ENCODE data around the gene LAMA2. TPM values are rescaled to one million over a fixed set of nuclear protein-coding genes. Genes with fewer than 3 reads are reported as not detected.
"Not testable (repeated sequence)": the region's sequence is repeated elsewhere in the genome, so short reads cannot be mapped to it uniquely, and the experiment has no call there.

LAMA2 gene
- total and polyA plus RNA-seq, 2 experiments from 2014 or later: 11.1 to 57.5 TPM

DNA sequence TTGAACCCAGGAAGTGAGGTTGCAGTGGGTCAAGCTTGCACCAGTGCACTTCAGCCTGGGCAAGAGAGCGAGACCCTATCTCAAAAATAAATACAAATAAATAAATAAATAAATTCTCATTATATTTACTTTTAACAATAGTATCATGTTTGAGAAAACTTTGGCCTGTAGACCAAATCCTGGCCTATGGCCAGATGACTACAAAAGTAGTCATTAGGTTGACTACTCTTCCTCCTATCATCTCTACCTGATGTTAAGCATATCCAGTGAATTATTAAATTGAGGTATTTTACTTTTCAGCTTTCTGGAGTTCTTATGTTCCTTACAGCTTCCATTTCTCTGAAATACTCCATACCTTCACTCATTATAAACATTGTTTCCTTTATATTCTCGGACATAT is 280.6 kb downstream of the LAMA2 start:
- H3K27ac ChIP-seq: no peak overlapping the region
- no peaks in the 10 kb centered on the region for H3K36me3 ChIP-seq (replicated peaks; ENCODE audit: insufficient read depth, low read depth)
- H3K79me2 ChIP-seq: no peaks in the 10 kb centered on the region
- H3K4me2 ChIP-seq: no peak overlapping the region
- H3K4me1 ChIP-seq (ENCODE audit: insufficient read depth): no peaks in the 10 kb centered on the region
- H3K4me3 ChIP-seq: no peak overlapping the region
- H4K20me1 ChIP-seq (ENCODE audit: insufficient read depth, poor library complexity, severe bottlenecking): no peaks in the 10 kb centered on the region
- no peak for DNase-seq (ENCODE audit: low spot score)
- H2AFZ ChIP-seq: no peak overlapping the region
- no peaks in the 10 kb centered on the region for H3K9me3 ChIP-seq (ENCODE audit: low read depth)
- TF ChIP-seq EZH2phosphoT487 (IDR thresholded peaks at IDR 0.05; ENCODE audit: low read depth, severe bottlenecking, unreplicated experiment): no peak
- TF ChIP-seq, protein P1, sequence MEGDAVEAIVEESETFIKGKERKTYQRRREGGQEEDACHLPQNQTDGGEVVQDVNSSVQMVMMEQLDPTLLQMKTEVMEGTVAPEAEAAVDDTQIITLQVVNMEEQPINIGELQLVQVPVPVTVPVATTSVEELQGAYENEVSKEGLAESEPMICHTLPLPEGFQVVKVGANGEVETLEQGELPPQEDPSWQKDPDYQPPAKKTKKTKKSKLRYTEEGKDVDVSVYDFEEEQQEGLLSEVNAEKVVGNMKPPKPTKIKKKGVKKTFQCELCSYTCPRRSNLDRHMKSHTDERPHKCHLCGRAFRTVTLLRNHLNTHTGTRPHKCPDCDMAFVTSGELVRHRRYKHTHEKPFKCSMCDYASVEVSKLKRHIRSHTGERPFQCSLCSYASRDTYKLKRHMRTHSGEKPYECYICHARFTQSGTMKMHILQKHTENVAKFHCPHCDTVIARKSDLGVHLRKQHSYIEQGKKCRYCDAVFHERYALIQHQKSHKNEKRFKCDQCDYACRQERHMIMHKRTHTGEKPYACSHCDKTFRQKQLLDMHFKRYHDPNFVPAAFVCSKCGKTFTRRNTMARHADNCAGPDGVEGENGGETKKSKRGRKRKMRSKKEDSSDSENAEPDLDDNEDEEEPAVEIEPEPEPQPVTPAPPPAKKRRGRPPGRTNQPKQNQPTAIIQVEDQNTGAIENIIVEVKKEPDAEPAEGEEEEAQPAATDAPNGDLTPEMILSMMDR (IDR thresholded peaks at IDR 0.05; ENCODE audit: poor library complexity): no peak
- TF ChIP-seq EZH2 (IDR thresholded peaks at IDR 0.05; ENCODE audit: borderline replicate concordance): no peak
- H3K27me3 ChIP-seq: no peaks in the 10 kb centered on the region
- 95% methylated on average over 2 of the region's 2 CpGs for WGBS (ENCODE audit: low lambda C conversion rate, missing lambda C conversion rate)
- H3K9me2 ChIP-seq (replicated peaks; ENCODE audit: insufficient read depth): no peaks in the 10 kb centered on the region

DNA sequence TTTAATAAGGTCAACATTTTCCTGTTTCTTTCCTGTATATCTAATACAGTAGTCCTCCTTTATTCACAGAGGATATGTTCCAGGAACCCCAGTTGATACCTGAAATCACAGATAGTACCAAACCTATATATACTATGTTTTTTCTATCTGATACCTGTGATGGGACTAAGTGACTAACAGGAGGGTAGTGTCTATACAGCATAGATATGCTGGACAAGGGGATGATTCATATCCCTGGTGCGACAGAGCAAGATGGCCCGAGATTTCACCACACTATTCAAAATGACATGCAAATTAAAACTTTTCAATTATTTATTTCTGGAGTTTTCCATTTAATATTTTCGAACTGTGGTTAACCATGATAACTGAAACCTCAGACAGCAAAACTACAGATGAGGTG is 281.1 kb downstream of the LAMA2 start:
- no peaks in the 10 kb centered on the region for H3K79me2 ChIP-seq
- no peak overlapping the region for H3K27ac ChIP-seq
- no peak overlapping the region for H3K4me3 ChIP-seq
- no peaks in the 10 kb centered on the region for H4K20me1 ChIP-seq (ENCODE audit: insufficient read depth, poor library complexity, severe bottlenecking)
- H3K9me2 ChIP-seq (replicated peaks; ENCODE audit: insufficient read depth): no peaks in the 10 kb centered on the region
- no peaks in the 10 kb centered on the region for H3K27me3 ChIP-seq
- H3K36me3 ChIP-seq (replicated peaks; ENCODE audit: insufficient read depth, low read depth): no peaks in the 10 kb centered on the region
- TF ChIP-seq EZH2 (IDR thresholded peaks at IDR 0.05; ENCODE audit: borderline replicate concordance) (no peak), EZH2phosphoT487 (IDR thresholded peaks at IDR 0.05; ENCODE audit: low read depth, severe bottlenecking, unreplicated experiment) (no peak)
- TF ChIP-seq, protein P1 (IDR thresholded peaks at IDR 0.05; ENCODE audit: poor library complexity): no peak
- no peaks in the 10 kb centered on the region for H3K4me1 ChIP-seq (ENCODE audit: insufficient read depth)
- no peaks in the 10 kb centered on the region for H3K9me3 ChIP-seq (ENCODE audit: low read depth)
- 95% methylated on average over 3 of the region's 3 CpGs for WGBS (ENCODE audit: low lambda C conversion rate, missing lambda C conversion rate)
- no peak overlapping the region for H2AFZ ChIP-seq
- DNase-seq (ENCODE audit: low spot score): no peak
- H3K4me2 ChIP-seq: no peak overlapping the region

DNA sequence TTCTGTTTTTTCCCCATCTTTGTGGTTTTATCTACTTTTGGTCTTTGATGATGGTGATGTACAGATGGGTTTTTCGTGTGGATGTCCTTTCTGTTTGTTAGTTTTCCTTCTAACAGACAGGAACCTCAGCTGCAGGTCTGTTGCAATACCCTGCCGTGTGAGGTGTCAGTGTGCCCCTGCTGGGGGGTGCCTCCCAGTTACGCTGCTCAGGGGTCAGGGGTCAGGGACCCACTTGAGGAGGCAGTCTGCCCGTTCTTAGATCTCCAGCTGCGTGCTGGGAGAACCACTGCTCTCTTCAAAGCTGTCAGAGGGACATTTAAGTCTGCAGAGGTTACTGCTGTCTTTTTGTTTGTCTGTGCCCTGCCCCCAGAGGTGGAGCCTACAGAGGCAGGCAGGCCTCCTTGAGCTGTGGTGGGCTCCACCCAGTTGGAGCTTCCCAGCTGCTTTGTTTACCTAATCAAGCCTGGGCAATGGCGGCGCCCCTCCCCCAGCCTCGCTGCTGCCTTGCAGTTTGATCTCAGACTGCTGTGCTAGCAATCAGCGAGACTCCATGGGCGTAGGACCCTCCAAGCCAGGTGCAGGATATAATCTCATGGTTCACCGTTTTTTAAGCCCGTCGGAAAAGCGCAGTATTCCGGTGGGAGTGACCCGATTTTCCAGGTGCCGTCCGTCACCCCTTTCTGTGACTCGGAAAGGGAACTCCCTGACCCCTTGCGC is 289.5 kb downstream of the LAMA2 start:
- not testable (repeated sequence) for H3K36me3 ChIP-seq (replicated peaks; ENCODE audit: insufficient read depth, low read depth); H3K9me2 ChIP-seq (replicated peaks; ENCODE audit: insufficient read depth); H3K79me2 ChIP-seq; H3K4me3 ChIP-seq; H4K20me1 ChIP-seq (ENCODE audit: insufficient read depth, poor library complexity, severe bottlenecking); H3K4me1 ChIP-seq (ENCODE audit: insufficient read depth); H3K9me3 ChIP-seq (ENCODE audit: low read depth); H3K27ac ChIP-seq; H3K27me3 ChIP-seq
- H2AFZ ChIP-seq: peak overlapping the region; percentile 5
- H3K4me2 ChIP-seq: peak overlapping the region; percentile 70
- 40% methylated on average over 19 of the region's 20 CpGs for WGBS (ENCODE audit: low lambda C conversion rate, missing lambda C conversion rate)
- peak; percentile 38 for DNase-seq (ENCODE audit: low spot score)

DNA sequence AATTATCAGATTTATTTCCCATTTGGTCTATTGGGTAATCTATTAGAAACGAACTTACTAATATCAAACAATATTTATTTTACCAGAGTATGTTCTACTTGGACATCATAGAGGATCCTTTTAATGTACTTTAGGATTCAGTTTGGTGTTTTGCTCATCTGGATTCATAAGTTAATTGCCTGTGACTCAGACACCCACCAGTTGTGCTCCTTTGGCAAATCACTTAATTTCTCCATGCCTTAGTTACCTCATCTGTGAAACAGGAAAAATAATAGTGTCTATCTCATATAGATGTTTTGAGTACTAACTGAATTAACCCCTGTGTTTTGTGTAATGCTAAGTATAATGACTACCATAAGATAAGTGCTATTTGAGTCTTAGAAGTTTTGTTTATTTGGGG is 292.1 kb downstream of the LAMA2 start:
- Histone ChIP-seq H3K27ac (no peak overlapping the region), H3K9me3 (ENCODE audit: low read depth) (no peaks in the 10 kb centered on the region), H3K4me3 (no peak overlapping the region), H3K4me2 (no peak overlapping the region), H3K36me3 (replicated peaks; ENCODE audit: insufficient read depth, low read depth) (no peaks in the 10 kb centered on the region), H2AFZ (no peak overlapping the region), H3K9me2 (replicated peaks; ENCODE audit: insufficient read depth) (no peaks in the 10 kb centered on the region), H3K27me3 (no peaks in the 10 kb centered on the region), H4K20me1 (ENCODE audit: insufficient read depth, poor library complexity, severe bottlenecking) (no peaks in the 10 kb centered on the region), H3K79me2 (no peaks in the 10 kb centered on the region), H3K4me1 (ENCODE audit: insufficient read depth) (no peaks in the 10 kb centered on the region)
- whole genome bisulfite sequencing (ENCODE audit: low lambda C conversion rate, missing lambda C conversion rate): 90% methylated on average over 1 of the region's 1 CpG
- TF ChIP-seq, protein P1 (IDR thresholded peaks at IDR 0.05; ENCODE audit: poor library complexity): no peak
- TF ChIP-seq EZH2 (IDR thresholded peaks at IDR 0.05; ENCODE audit: borderline replicate concordance) (no peak), EZH2phosphoT487 (IDR thresholded peaks at IDR 0.05; ENCODE audit: low read depth, severe bottlenecking, unreplicated experiment) (no peak)
- no peak for DNase-seq (ENCODE audit: low spot score)
